PC-3 (cell line): ENCODE measurements around the gene LGALS7. TPM values are rescaled to one million over a fixed set of nuclear protein-coding genes. Genes with fewer than 3 reads are reported as not detected.
A peak's percentile ranks its signal among the peaks of the same experiment; 100 is the strongest.

Experiments
- ATAC-seq: fragments of 200-7000 bp; cut with Tn5 transposase; 2 replicates; pipeline ENCODE4 v1.9.1; 2020; ENCODE audit warnings: mild to moderate bottlenecking, moderate library complexity
- BruUV-seq: library from RNA; stranded (reverse); fragments of 400-500 nt; replicated peaks from 2 replicates; lab custom pipeline; 2021; lab: Mats Ljungman, UMichigan
- CTCF ChIA-PET: fragments of 300-600 bp; sonication (Branson Sonifier 250); formaldehyde crosslinking; loops from one replicate; lab custom pipeline; 2022; ENCODE audit warnings: antibody characterized with exemption; lab: Charles Lee
- POLR2A ChIA-PET: fragments of 300-600 bp; sonication (Branson Sonifier 250); formaldehyde crosslinking; loops from one replicate; lab custom pipeline; 2022; ENCODE audit warnings: antibody characterized with exemption; ENCODE audit not compliant: unreplicated experiment; lab: Charles Lee
- DNase-seq: peaks from one replicate; pipeline ENCODE4 v3.0.0-alpha.2; 2015
- H2AFZ ChIP-seq: fragments of 300-600 bp; sonication (generic); 2 replicates; pipeline ENCODE4 v1.6.0; 2016; ENCODE audit warnings: antibody characterized with exemption, low read length
- H3F3A ChIP-seq: fragments of 300-600 bp; sonication (generic); one replicate; pipeline ENCODE4 v1.6.0; 2017; ENCODE audit warnings: antibody characterized with exemption, low read length, control low read depth, mild to moderate bottlenecking; ENCODE audit not compliant: unreplicated experiment
- H3K27ac ChIP-seq: fragments of 300-600 bp; sonication (generic); 2 replicates; pipeline ENCODE4 v1.5.1; 2016; ENCODE audit warnings: mild to moderate bottlenecking, low read length
- H3K27me3 ChIP-seq: fragments of 300-600 bp; sonication (generic); 2 replicates; pipeline ENCODE4 v1.6.1; 2016; ENCODE audit warnings: low read length, mixed read lengths
- H3K36me3 ChIP-seq: fragments of 300-600 bp; sonication (generic); 2 replicates; pipeline ENCODE4 v1.6.1; 2016; ENCODE audit warnings: low read depth, mixed run types, low read length, mixed read lengths
- H3K4me1 ChIP-seq: fragments of 300-600 bp; sonication (generic); 2 replicates; pipeline ENCODE4 v1.5.1; 2016; ENCODE audit warnings: low read length; ENCODE audit not compliant: insufficient read depth
- H3K4me2 ChIP-seq: fragments of 300-600 bp; sonication (generic); 2 replicates; pipeline ENCODE4 v1.6.0; 2016; ENCODE audit warnings: low read length
- H3K4me3 ChIP-seq: fragments of 300-600 bp; sonication (generic); 2 replicates; pipeline ENCODE4 v1.5.1; 2016; ENCODE audit warnings: mild to moderate bottlenecking, low read length, mixed read lengths
- H3K79me2 ChIP-seq: fragments of 300-600 bp; sonication (generic); 2 replicates; pipeline ENCODE4 v1.6.1; 2017; ENCODE audit warnings: low read length, mixed read lengths
- H3K9ac ChIP-seq: fragments of 300-600 bp; sonication (generic); 2 replicates; pipeline ENCODE4 v1.6.0; 2016; ENCODE audit warnings: mild to moderate bottlenecking, low read length
- H3K9me2 ChIP-seq: fragments of 300-600 bp; sonication (generic); replicated peaks from 2 replicates; pipeline ENCODE4 v1.6.1; 2016; ENCODE audit warnings: mixed run types, low read length, mixed read lengths
- H3K9me3 ChIP-seq: fragments of 300-600 bp; sonication (generic); 2 replicates; pipeline ENCODE4 v1.6.1; 2016; ENCODE audit warnings: low read length, mixed read lengths
- H4K20me1 ChIP-seq: fragments of 300-600 bp; sonication (generic); 2 replicates; pipeline ENCODE4 v1.6.1; 2016; ENCODE audit warnings: low read length, mixed read lengths
- EZH2 ChIP-seq: fragments of 300-600 bp; sonication (generic); IDR thresholded peaks from one replicate; pipeline ENCODE4 v1.6.1; 2017; ENCODE audit warnings: antibody characterized with exemption, mild to moderate bottlenecking, low read length; ENCODE audit not compliant: unreplicated experiment
- EZH2phosphoT487 ChIP-seq: fragments of 300-600 bp; sonication (generic); IDR thresholded peaks from 2 replicates; pipeline ENCODE4 v1.6.1; 2018; ENCODE audit warnings: mild to moderate bottlenecking, antibody characterized with exemption, low read length, borderline replicate concordance
- intact Hi-C: fragments of 100-400 bp; cut with micrococcal nuclease; formaldehyde crosslinking; loops from 2 replicates; pipeline ENCODE4 v1.9.0; 2023
- total RNA-seq: library from RNA; depleted of rRNA; stranded (reverse); fragments of >200 nt; gene quantifications from 2 replicates; pipeline ENCODE4 v1.2.3, GENCODE V29; 2014
- TF ChIP-seq, protein P1 (sequence below): fragments of 300-600 bp; sonication (generic); conservative IDR thresholded peaks from 2 replicates; pipeline ENCODE4 v1.5.1; 2017; ENCODE audit warnings: antibody characterized with exemption, low read depth, mild to moderate bottlenecking, low read length

LGALS7 gene
- total RNA-seq, 1 experiment from 2014 or later: not detected

DNA sequence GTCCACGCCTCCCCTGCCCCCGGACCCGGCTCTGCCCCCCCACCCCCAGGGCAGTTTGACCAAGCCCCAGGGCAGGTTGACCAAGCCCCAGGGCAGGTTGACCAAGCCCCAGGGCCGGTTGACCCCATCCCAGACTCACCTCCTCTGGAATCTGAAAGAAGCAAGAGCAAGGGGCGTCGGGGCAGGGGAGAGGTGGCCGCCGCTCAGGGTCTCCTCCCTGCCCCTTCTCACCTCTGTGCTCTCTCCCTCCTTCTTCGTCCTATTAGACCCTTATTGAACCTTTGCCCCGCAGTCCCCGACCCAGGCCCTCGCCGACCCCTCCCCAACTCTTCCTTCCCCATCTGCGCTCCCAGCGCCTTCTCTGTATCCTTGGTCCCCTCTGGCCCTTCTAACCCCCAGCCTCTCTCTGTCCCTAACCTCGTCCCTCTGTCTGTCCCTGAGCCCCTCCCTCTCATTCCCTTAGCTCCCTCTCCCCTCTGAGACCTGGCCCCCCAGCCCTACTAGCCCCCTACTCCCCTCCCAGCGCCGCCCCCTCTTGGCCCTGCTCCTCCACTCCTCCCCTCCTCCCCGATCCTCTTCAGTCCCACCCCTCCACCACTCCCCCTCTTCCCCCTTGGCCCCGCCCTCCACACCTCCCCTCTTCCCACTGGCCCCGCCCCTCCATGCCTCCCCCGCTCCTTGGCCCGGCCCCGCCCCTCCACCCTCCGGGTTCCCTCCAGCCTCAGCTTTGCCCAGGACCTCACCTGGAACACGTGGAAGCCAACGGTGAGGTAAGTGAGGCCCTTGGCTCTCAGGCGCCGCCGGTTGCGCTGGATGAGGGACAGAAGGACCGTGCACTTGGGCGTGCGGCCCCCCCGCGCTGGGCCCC, 36.7 kb downstream of the LGALS7 start:
- H3F3A ChIP-seq: peaks cover 6% of the 10 kb centered on the region
- TF ChIP-seq EZH2phosphoT487 (no peak), EZH2 (no peak)
- TF ChIP-seq, protein P1, sequence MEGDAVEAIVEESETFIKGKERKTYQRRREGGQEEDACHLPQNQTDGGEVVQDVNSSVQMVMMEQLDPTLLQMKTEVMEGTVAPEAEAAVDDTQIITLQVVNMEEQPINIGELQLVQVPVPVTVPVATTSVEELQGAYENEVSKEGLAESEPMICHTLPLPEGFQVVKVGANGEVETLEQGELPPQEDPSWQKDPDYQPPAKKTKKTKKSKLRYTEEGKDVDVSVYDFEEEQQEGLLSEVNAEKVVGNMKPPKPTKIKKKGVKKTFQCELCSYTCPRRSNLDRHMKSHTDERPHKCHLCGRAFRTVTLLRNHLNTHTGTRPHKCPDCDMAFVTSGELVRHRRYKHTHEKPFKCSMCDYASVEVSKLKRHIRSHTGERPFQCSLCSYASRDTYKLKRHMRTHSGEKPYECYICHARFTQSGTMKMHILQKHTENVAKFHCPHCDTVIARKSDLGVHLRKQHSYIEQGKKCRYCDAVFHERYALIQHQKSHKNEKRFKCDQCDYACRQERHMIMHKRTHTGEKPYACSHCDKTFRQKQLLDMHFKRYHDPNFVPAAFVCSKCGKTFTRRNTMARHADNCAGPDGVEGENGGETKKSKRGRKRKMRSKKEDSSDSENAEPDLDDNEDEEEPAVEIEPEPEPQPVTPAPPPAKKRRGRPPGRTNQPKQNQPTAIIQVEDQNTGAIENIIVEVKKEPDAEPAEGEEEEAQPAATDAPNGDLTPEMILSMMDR: no peak
- peaks cover 16% of the 10 kb centered on the region for H3K4me1 ChIP-seq
- H3K27ac ChIP-seq: no peak overlapping the region
- intact Hi-C loops: loop anchor here (5.0 kb wide), 1 partner anchor 61 kb away; no protein-coding TSS in a partner anchor
- ATAC-seq (no peak), DNase-seq (peak; percentile 65)
- no peaks in the 10 kb centered on the region for H3K9me2 ChIP-seq
- POLR2A ChIA-PET: no interaction called here
- H3K36me3 ChIP-seq: peaks cover 2% of the 10 kb centered on the region; the same call in 1 of the 2 replicates
- peak overlapping the region; percentile 75 for H3K4me2 ChIP-seq
- peak overlapping the region; percentile 33 for H3K9ac ChIP-seq
- CTCF ChIA-PET: no interaction called here
- no peak overlapping the region for H2AFZ ChIP-seq
- BruUV-seq: no TSS peak
- H3K79me2 ChIP-seq: no peaks in the 10 kb centered on the region
- no peaks in the 10 kb centered on the region for H4K20me1 ChIP-seq
- H3K27me3 ChIP-seq: no peaks in the 10 kb centered on the region
- no peaks in the 10 kb centered on the region for H3K9me3 ChIP-seq
- H3K4me3 ChIP-seq: peak overlapping the region; percentile 52

GRCh38 chr19:38736036-38736412, 37.3 kb downstream of the LGALS7 start:
- peaks cover 6% of the 10 kb centered on the region for H3F3A ChIP-seq
- POLR2A ChIA-PET: no interaction called here
- DNase-seq (peak; percentile 39), ATAC-seq (peak; percentile 27)
- H3K27ac ChIP-seq: no peak overlapping the region
- peak overlapping the region; percentile 52 for H3K4me3 ChIP-seq
- CTCF ChIA-PET: no interaction called here
- TF ChIP-seq, protein P1: no peak
- TF ChIP-seq EZH2 (no peak), EZH2phosphoT487 (no peak)
- H3K4me2 ChIP-seq: peak overlapping the region; percentile 75
- no peaks in the 10 kb centered on the region for H3K9me2 ChIP-seq
- H3K4me1 ChIP-seq: peaks cover 16% of the 10 kb centered on the region
- H4K20me1 ChIP-seq: no peaks in the 10 kb centered on the region
- H2AFZ ChIP-seq: no peak overlapping the region
- intact Hi-C loops: loop anchor here (5.0 kb wide), 1 partner anchor 61 kb away; no protein-coding TSS in a partner anchor
- no peaks in the 10 kb centered on the region for H3K79me2 ChIP-seq
- H3K36me3 ChIP-seq: peaks cover 8% of the 10 kb centered on the region; the same call in 1 of the 2 replicates
- no peaks in the 10 kb centered on the region for H3K27me3 ChIP-seq
- no peaks in the 10 kb centered on the region for H3K9me3 ChIP-seq
- peak overlapping the region; percentile 33 for H3K9ac ChIP-seq
- no TSS peak for BruUV-seq
